GM04504 (cell line): ENCODE results near the gene PPP1R16B.

Experiments
- DNase-seq: peaks from one replicate; pipeline ENCODE4 v3.0.0-alpha.2; 2012; ENCODE audit warnings: low read depth

PPP1R16B gene

GRCh38 chr20:38877483-38877882 lies 72.0 kb downstream of the PPP1R16B start:
- no peak for DNase-seq

GRCh38 chr20:38878866-38879265 lies 73.4 kb downstream of the PPP1R16B start:
- no peak for DNase-seq

- no peak for DNase-seq
These were observed 75.6 kb downstream of the PPP1R16B start for GRCh38 chr20:38880952-38881735.

- DNase-seq, result no peak
These were observed 76.4 kb downstream of the PPP1R16B start for GRCh38 chr20:38881806-38882440.

- no peak for DNase-seq
These were observed 77.1 kb downstream of the PPP1R16B start for GRCh38 chr20:38882600-38882999.

- DNase-seq, result no peak
These were observed 77.8 kb downstream of the PPP1R16B start for GRCh38 chr20:38883081-38883980.

GRCh38 chr20:38883981-38884733 lies 78.7 kb downstream of the PPP1R16B start:
- no peak for DNase-seq

GRCh38 chr20:38885357-38885756 lies 79.9 kb downstream of the PPP1R16B start:
- DNase-seq, result no peak

- DNase-seq, result no peak
These were observed 82.7 kb downstream of the PPP1R16B start for GRCh38 chr20:38888059-38888831.

GRCh38 chr20:38889050-38889449 lies 83.6 kb downstream of the PPP1R16B start:
- DNase-seq, result no peak

GRCh38 chr20:38889792-38890496 lies 84.4 kb downstream of the PPP1R16B start:
- DNase-seq, result no peak

- no peak for DNase-seq
These were observed 85.0 kb downstream of the PPP1R16B start for GRCh38 chr20:38890497-38890818.

- no peak for DNase-seq
These were observed 86.8 kb downstream of the PPP1R16B start for GRCh38 chr20:38892091-38892981.

- DNase-seq, result no peak
These were observed 87.6 kb downstream of the PPP1R16B start for GRCh38 chr20:38893056-38893564.

- no peak for DNase-seq
These were observed 88.1 kb downstream of the PPP1R16B start for GRCh38 chr20:38893565-38894090.

GRCh38 chr20:38894091-38894847 lies 88.8 kb downstream of the PPP1R16B start:
- no peak for DNase-seq

- no peak for DNase-seq
These were observed 89.8 kb downstream of the PPP1R16B start for GRCh38 chr20:38895098-38895949.
